ENCODE measurements around the gene TERB1.
A peak's percentile ranks its signal among the peaks of the same experiment; 100 is the strongest.

The TERB1 gene

DNA sequence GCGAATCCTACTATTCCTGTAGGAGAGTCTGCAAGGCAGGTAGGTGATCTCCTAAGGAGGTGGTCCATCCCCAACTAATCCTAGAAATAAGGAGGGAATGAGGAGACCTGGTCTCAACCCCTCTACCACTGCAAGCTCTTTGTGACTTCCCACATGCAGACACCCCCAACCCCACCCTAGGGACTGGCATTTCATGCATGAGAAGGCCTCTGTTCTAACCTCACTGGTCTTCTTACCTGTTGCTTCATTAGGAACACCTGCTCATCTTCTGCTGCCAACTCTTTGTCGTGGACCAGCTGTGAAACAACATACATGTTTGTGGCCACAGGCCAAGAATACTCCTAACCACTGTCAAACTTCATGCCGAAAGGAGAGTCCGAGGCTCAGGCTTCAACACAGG is 72.6 kb downstream of the TERB1 start:
- H3K4me3 ChIP-seq (replicated peaks; ENCODE audit: low read depth, low read length), result no peak overlapping the region
- no peak for DNase-seq (ENCODE audit: low read depth)
- no peak for TF ChIP-seq CTCF (IDR thresholded peaks at IDR 0.05; ENCODE audit: low read length, missing control alignments)

DNA sequence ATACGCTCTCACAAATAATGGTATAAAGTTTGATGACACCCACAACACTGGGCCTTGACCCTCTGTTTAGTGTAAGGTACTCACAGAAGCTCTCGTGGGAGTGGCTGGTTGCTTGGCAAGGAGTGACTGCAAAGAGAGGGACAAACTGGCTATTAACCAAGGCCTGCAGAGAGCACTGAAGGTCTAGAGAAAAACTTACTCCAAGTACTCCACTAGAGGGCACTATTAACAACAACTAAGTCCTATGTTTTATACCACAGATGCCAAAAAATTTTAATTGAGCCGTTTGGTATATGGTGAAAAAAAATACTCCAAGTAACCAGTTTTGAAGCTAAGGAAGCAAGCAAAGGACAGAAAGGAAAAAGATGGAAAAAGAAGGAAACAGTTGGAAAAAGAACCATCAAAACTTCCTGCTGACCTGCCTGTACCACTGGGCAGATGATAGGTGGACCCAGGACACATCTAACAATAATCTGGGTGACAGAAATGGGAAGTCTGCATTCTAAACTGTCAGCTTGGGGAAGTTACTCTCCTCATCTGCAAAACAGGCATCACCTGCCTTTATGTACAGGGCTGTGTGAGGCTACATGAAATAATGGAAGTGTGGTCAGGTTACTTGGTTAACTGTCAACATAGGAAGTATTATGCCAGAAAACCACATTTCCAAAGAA is 73.1 kb downstream of the TERB1 start:
- DNase-seq (ENCODE audit: low read depth), result peak; percentile 80
- no peak overlapping the region for H3K4me3 ChIP-seq (replicated peaks; ENCODE audit: low read depth, low read length)
- peak; percentile 61 for TF ChIP-seq CTCF (IDR thresholded peaks at IDR 0.05; ENCODE audit: low read length, missing control alignments)

GRCh38 chr16:66720766-66721165 is 80.6 kb downstream of the TERB1 start:
- no peak for DNase-seq (ENCODE audit: low read depth)
- no peak overlapping the region for H3K4me3 ChIP-seq (replicated peaks; ENCODE audit: low read depth, low read length)
- no peak for TF ChIP-seq CTCF (IDR thresholded peaks at IDR 0.05; ENCODE audit: low read length, missing control alignments)

DNA sequence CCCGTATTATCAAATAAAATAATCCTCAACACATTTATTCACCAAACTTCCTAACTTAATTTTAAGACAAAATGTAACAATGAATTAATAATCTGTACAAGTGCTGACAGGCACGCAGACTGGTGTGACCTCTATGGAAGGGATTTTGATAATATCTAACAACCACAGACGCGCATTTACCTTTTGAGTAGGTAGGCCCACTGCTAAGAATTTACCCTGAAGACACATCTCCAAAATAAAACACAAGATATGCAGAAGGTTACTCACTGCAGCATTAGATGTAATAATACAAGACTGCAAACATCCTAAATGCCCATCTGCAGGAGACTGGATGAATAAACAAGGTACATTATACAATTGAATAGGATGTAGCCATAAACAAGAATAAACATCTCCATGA is 82.1 kb downstream of the TERB1 start:
- no peak for DNase-seq (ENCODE audit: low read depth)
- H3K4me3 ChIP-seq (replicated peaks; ENCODE audit: low read depth, low read length), result no peak overlapping the region
- TF ChIP-seq CTCF (IDR thresholded peaks at IDR 0.05; ENCODE audit: low read length, missing control alignments), result no peak

DNA sequence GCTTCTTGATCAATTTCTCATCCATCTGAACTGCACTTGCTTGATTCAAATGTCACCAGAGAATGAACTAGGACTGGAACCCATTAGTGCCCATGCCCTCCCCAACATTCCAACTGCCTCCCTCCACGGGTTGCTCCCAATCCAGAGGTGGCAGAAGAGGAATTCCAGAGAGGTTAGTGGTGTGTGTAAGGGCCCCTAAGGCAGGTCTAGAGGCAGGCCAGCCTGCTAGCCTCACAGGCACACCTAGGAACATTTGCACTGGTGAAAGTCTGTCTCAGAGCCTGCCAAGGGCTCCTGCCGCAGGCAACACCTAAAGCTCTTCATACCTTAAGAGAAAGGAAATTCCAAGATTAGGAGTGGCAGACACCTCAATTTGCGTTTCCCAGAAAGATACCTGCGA is 83.6 kb downstream of the TERB1 start:
- no peak for DNase-seq (ENCODE audit: low read depth)
- TF ChIP-seq CTCF (IDR thresholded peaks at IDR 0.05; ENCODE audit: low read length, missing control alignments), result no peak
- H3K4me3 ChIP-seq (replicated peaks; ENCODE audit: low read depth, low read length), result no peak overlapping the region

DNA sequence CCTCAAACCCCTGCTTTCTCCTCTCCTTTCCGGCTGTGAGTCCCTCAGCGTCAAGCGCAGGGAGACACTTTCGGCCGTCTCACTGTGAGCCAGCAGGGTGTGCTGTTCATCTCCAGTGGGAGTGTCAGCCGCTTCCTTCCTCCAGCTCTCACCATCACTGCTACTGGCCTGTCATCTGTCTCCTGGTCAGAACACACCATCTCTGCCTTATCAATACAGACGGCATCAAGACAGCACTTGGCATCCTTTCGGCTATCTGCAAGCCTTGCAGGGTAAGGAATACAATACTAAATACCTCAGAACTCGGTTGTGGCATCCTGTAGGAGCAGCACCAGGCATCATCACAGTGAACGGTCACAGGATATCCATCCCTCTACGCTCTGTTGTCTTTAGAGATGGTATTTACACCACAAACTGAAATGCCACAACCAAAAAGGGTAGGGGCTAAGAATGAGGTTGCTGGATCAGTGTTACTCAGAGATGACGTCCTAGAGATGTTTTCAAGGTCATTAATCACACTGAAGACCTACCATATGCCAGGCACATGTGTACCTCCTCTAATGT is 84.2 kb downstream of the TERB1 start:
- TF ChIP-seq CTCF (IDR thresholded peaks at IDR 0.05; ENCODE audit: low read length, missing control alignments), result peak; percentile 81
- no peak overlapping the region for H3K4me3 ChIP-seq (replicated peaks; ENCODE audit: low read depth, low read length)
- DNase-seq (ENCODE audit: low read depth), result peak; percentile 64

Data from fibroblast of pulmonary artery (primary cell).